ENCODE data around the gene ADIG. TPM values are rescaled to one million over a fixed set of nuclear protein-coding genes. Genes with fewer than 3 reads are reported as not detected.
A peak's percentile ranks its signal among the peaks of the same experiment; 100 is the strongest.

Gene ADIG
- total and polyA plus RNA-seq, 4 donors, result not detected

GRCh38 chr20:38612751-38613515, 31.9 kb downstream of the ADIG start:
- H3K27ac ChIP-seq (ENCODE audit: low read depth, low read length), result no peak overlapping the region
- peak in 1 of 6 donors; percentile 22 for DNase-seq (ENCODE audit: low read depth in 4 of 6, low spot score in 6 of 6)
- 100% methylated on average over 2 of the region's 5 CpGs for WGBS (ENCODE audit: insufficient coverage)
- no peaks in the 10 kb centered on the region for H3K9me3 ChIP-seq (ENCODE audit: control insufficient read depth, insufficient read depth, low read length)
- no peaks in the 10 kb centered on the region for H3K27me3 ChIP-seq (ENCODE audit: control insufficient read depth, insufficient read depth, low read length)
- no peak overlapping the region for H3K4me3 ChIP-seq (ENCODE audit: low read depth, low read length)
- H3K36me3 ChIP-seq (ENCODE audit: control insufficient read depth, insufficient read depth, low read length), result no peaks in the 10 kb centered on the region
- H3K4me1 ChIP-seq (ENCODE audit: control insufficient read depth, insufficient read depth, low read length), result no peaks in the 10 kb centered on the region

- Histone ChIP-seq H3K36me3 (ENCODE audit: control insufficient read depth, insufficient read depth, low read length) (no peaks in the 10 kb centered on the region), H3K27ac (ENCODE audit: low read depth, low read length) (no peak overlapping the region), H3K27me3 (ENCODE audit: control insufficient read depth, insufficient read depth, low read length) (no peaks in the 10 kb centered on the region), H3K4me1 (ENCODE audit: control insufficient read depth, insufficient read depth, low read length) (no peaks in the 10 kb centered on the region), H3K9me3 (ENCODE audit: control insufficient read depth, insufficient read depth, low read length) (no peaks in the 10 kb centered on the region), H3K4me3 (ENCODE audit: low read depth, low read length) (no peak overlapping the region)
- no peak for DNase-seq (ENCODE audit: low read depth in 4 of 6, low spot score in 6 of 6)
- 87% methylated on average over 12 of the region's 15 CpGs for WGBS (ENCODE audit: insufficient coverage)
Observed at GRCh38 chr20:38615283-38615682, 34.3 kb downstream of the ADIG start.

GRCh38 chr20:38616457-38616856, 35.5 kb downstream of the ADIG start:
- H3K4me3 ChIP-seq (ENCODE audit: low read depth, low read length), result no peak overlapping the region
- H3K36me3 ChIP-seq (ENCODE audit: control insufficient read depth, insufficient read depth, low read length), result no peaks in the 10 kb centered on the region
- H3K27ac ChIP-seq (ENCODE audit: low read depth, low read length), result no peak overlapping the region
- no peak for DNase-seq (ENCODE audit: low read depth in 4 of 6, low spot score in 6 of 6)
- H3K27me3 ChIP-seq (ENCODE audit: control insufficient read depth, insufficient read depth, low read length), result no peaks in the 10 kb centered on the region
- 82% methylated on average over 3 of the region's 4 CpGs for WGBS (ENCODE audit: insufficient coverage)
- H3K9me3 ChIP-seq (ENCODE audit: control insufficient read depth, insufficient read depth, low read length), result no peaks in the 10 kb centered on the region
- H3K4me1 ChIP-seq (ENCODE audit: control insufficient read depth, insufficient read depth, low read length), result peaks cover 7% of the 10 kb centered on the region

- 77% methylated on average over 15 of the region's 16 CpGs for WGBS (ENCODE audit: insufficient coverage)
- DNase-seq (ENCODE audit: low read depth in 4 of 6, low spot score in 6 of 6), result no peak
- H3K27ac ChIP-seq (ENCODE audit: low read depth, low read length), result no peak overlapping the region
- H3K4me3 ChIP-seq (ENCODE audit: low read depth, low read length), result no peak overlapping the region
- no peaks in the 10 kb centered on the region for H3K36me3 ChIP-seq (ENCODE audit: control insufficient read depth, insufficient read depth, low read length)
- no peaks in the 10 kb centered on the region for H3K27me3 ChIP-seq (ENCODE audit: control insufficient read depth, insufficient read depth, low read length)
- no peaks in the 10 kb centered on the region for H3K9me3 ChIP-seq (ENCODE audit: control insufficient read depth, insufficient read depth, low read length)
- H3K4me1 ChIP-seq (ENCODE audit: control insufficient read depth, insufficient read depth, low read length), result peaks cover 7% of the 10 kb centered on the region
Observed at GRCh38 chr20:38617011-38617829, 36.2 kb downstream of the ADIG start.

GRCh38 chr20:38617830-38618196, 36.8 kb downstream of the ADIG start:
- no peaks in the 10 kb centered on the region for H3K27me3 ChIP-seq (ENCODE audit: control insufficient read depth, insufficient read depth, low read length)
- no peak overlapping the region for H3K4me3 ChIP-seq (ENCODE audit: low read depth, low read length)
- H3K9me3 ChIP-seq (ENCODE audit: control insufficient read depth, insufficient read depth, low read length), result no peaks in the 10 kb centered on the region
- no peak for DNase-seq (ENCODE audit: low read depth in 4 of 6, low spot score in 6 of 6)
- H3K36me3 ChIP-seq (ENCODE audit: control insufficient read depth, insufficient read depth, low read length), result no peaks in the 10 kb centered on the region
- H3K4me1 ChIP-seq (ENCODE audit: control insufficient read depth, insufficient read depth, low read length), result peaks cover 7% of the 10 kb centered on the region
- H3K27ac ChIP-seq (ENCODE audit: low read depth, low read length), result no peak overlapping the region
- WGBS (ENCODE audit: insufficient coverage), result no CpG with 5 or more reads among the region's 4 CpGs

- WGBS (ENCODE audit: insufficient coverage), result 27% methylated on average over 7 of the region's 9 CpGs
- Histone ChIP-seq H3K27ac (ENCODE audit: low read depth, low read length) (no peak overlapping the region), H3K4me3 (ENCODE audit: low read depth, low read length) (no peak overlapping the region), H3K36me3 (ENCODE audit: control insufficient read depth, insufficient read depth, low read length) (no peaks in the 10 kb centered on the region), H3K9me3 (ENCODE audit: control insufficient read depth, insufficient read depth, low read length) (no peaks in the 10 kb centered on the region), H3K4me1 (ENCODE audit: control insufficient read depth, insufficient read depth, low read length) (peaks cover 7% of the 10 kb centered on the region), H3K27me3 (ENCODE audit: control insufficient read depth, insufficient read depth, low read length) (no peaks in the 10 kb centered on the region)
- DNase-seq (ENCODE audit: low read depth in 4 of 6, low spot score in 6 of 6), result peak in 5 of 6 donors; percentile 2 to 88 (median 29)
Observed at GRCh38 chr20:38620441-38620840, 39.4 kb downstream of the ADIG start.

GRCh38 chr20:38623061-38623460, 42.1 kb downstream of the ADIG start:
- Histone ChIP-seq H3K4me3 (ENCODE audit: low read depth, low read length) (no peak overlapping the region), H3K27ac (ENCODE audit: low read depth, low read length) (no peak overlapping the region), H3K36me3 (ENCODE audit: control insufficient read depth, insufficient read depth, low read length) (no peaks in the 10 kb centered on the region), H3K4me1 (ENCODE audit: control insufficient read depth, insufficient read depth, low read length) (peaks cover 7% of the 10 kb centered on the region), H3K9me3 (ENCODE audit: control insufficient read depth, insufficient read depth, low read length) (no peaks in the 10 kb centered on the region), H3K27me3 (ENCODE audit: control insufficient read depth, insufficient read depth, low read length) (no peaks in the 10 kb centered on the region)
- WGBS (ENCODE audit: insufficient coverage), result 87% methylated on average over 3 of the region's 4 CpGs
- DNase-seq (ENCODE audit: low read depth in 4 of 6, low spot score in 6 of 6), result no peak

- 90% methylated on average over 2 of the region's 2 CpGs for WGBS (ENCODE audit: insufficient coverage)
- Histone ChIP-seq H3K36me3 (ENCODE audit: control insufficient read depth, insufficient read depth, low read length) (no peaks in the 10 kb centered on the region), H3K27me3 (ENCODE audit: control insufficient read depth, insufficient read depth, low read length) (no peaks in the 10 kb centered on the region)
Observed at GRCh38 chr20:38624084-38624483, 43.1 kb downstream of the ADIG start.

GRCh38 chr20:38625896-38626295, 44.9 kb downstream of the ADIG start:
- H3K27me3 ChIP-seq (ENCODE audit: control insufficient read depth, insufficient read depth, low read length), result no peaks in the 10 kb centered on the region
- H3K4me3 ChIP-seq (ENCODE audit: low read depth, low read length), result no peak overlapping the region
- H3K4me1 ChIP-seq (ENCODE audit: control insufficient read depth, insufficient read depth, low read length), result peaks cover 1% of the 10 kb centered on the region
- no peak overlapping the region for H3K27ac ChIP-seq (ENCODE audit: low read depth, low read length)
- no peak for DNase-seq (ENCODE audit: low read depth in 4 of 6, low spot score in 6 of 6)
- no peaks in the 10 kb centered on the region for H3K36me3 ChIP-seq (ENCODE audit: control insufficient read depth, insufficient read depth, low read length)
- no peaks in the 10 kb centered on the region for H3K9me3 ChIP-seq (ENCODE audit: control insufficient read depth, insufficient read depth, low read length)

More at GRCh38 chr20:38624084-38624483, 43.1 kb downstream of the ADIG start:
- Histone ChIP-seq H3K4me3 (ENCODE audit: low read depth, low read length) (no peak overlapping the region), H3K9me3 (ENCODE audit: control insufficient read depth, insufficient read depth, low read length) (no peaks in the 10 kb centered on the region), H3K4me1 (ENCODE audit: control insufficient read depth, insufficient read depth, low read length) (peaks cover 7% of the 10 kb centered on the region), H3K27ac (ENCODE audit: low read depth, low read length) (no peak overlapping the region)
- no peak for DNase-seq (ENCODE audit: low read depth in 4 of 6, low spot score in 6 of 6)
